ENCODE results near the gene ATG101.

ATG101 gene

GRCh38 chr12:52079576-52080402 is 10.0 kb downstream of the ATG101 start, which contains the start of gene SMIM41:
Gene SMIM41 (plus strand): TSS chr12:52079704. CDS start chr12:52079780, 76 bp downstream.
- Histone ChIP-seq H2AFZ (ENCODE audit: low read length) (no peak within 1 kb of the TSS), H3K4me3 (ENCODE audit: low read length, poor library complexity, severe bottlenecking) (no peak within 1 kb of the TSS), H3K9me2 (replicated peaks; ENCODE audit: low read depth, low read length) (no peaks in the 10 kb centered on the region), H3K9ac (ENCODE audit: low read depth, low read length, poor library complexity, severe bottlenecking) (no peak within 1 kb of the TSS), H3K27me3 (ENCODE audit: insufficient read depth, low read length, poor library complexity, severe bottlenecking) (no peaks in the 10 kb centered on the region), H3K36me3 (ENCODE audit: insufficient read depth, low read length) (peaks cover 26% of the 10 kb centered on the region; the same call in 1 of the 2 replicates), H3K4me1 (ENCODE audit: insufficient read depth, low read length, poor library complexity, severe bottlenecking) (peaks cover 24% of the 10 kb centered on the region), H3K4me2 (ENCODE audit: low read depth, low read length, poor library complexity, severe bottlenecking) (no peak within 1 kb of the TSS), H3F3A (ENCODE audit: low read depth) (no peaks in the 10 kb centered on the region), H3K9me3 (ENCODE audit: insufficient read depth, low read depth, low read length) (no peaks in the 10 kb centered on the region), H4K20me1 (ENCODE audit: insufficient read depth, low read length, poor library complexity, severe bottlenecking) (peaks cover 14% of the 10 kb centered on the region), H3K79me2 (ENCODE audit: insufficient read depth, low read length) (peaks cover 22% of the 10 kb centered on the region)
- TF ChIP-seq CTCF (conservative IDR thresholded peaks at IDR 0.05; ENCODE audit: low read length) (no peak), EZH2phosphoT487 (IDR thresholded peaks at IDR 0.05; ENCODE audit: borderline replicate concordance) (no peak)

GRCh38 chr12:52080403-52081251 is 10.8 kb downstream of the ATG101 start:
- H3K27me3 ChIP-seq (ENCODE audit: insufficient read depth, low read length, poor library complexity, severe bottlenecking), result no peaks in the 10 kb centered on the region
- TF ChIP-seq EZH2phosphoT487 (IDR thresholded peaks at IDR 0.05; ENCODE audit: borderline replicate concordance) (no peak), CTCF (conservative IDR thresholded peaks at IDR 0.05; ENCODE audit: low read length) (no peak)
- no peak overlapping the region for H3K4me2 ChIP-seq (ENCODE audit: low read depth, low read length, poor library complexity, severe bottlenecking)
- peaks cover 17% of the 10 kb centered on the region for H3K4me1 ChIP-seq (ENCODE audit: insufficient read depth, low read length, poor library complexity, severe bottlenecking)
- H3F3A ChIP-seq (ENCODE audit: low read depth), result no peaks in the 10 kb centered on the region
- H4K20me1 ChIP-seq (ENCODE audit: insufficient read depth, low read length, poor library complexity, severe bottlenecking), result peaks cover 5% of the 10 kb centered on the region
- no peak overlapping the region for H3K9ac ChIP-seq (ENCODE audit: low read depth, low read length, poor library complexity, severe bottlenecking)
- H3K79me2 ChIP-seq (ENCODE audit: insufficient read depth, low read length), result peaks cover 14% of the 10 kb centered on the region
- peaks cover 26% of the 10 kb centered on the region; the same call in 1 of the 2 replicates for H3K36me3 ChIP-seq (ENCODE audit: insufficient read depth, low read length)
- H3K9me3 ChIP-seq (ENCODE audit: insufficient read depth, low read depth, low read length), result no peaks in the 10 kb centered on the region
- H3K4me3 ChIP-seq (ENCODE audit: low read length, poor library complexity, severe bottlenecking), result no peak overlapping the region
- no peaks in the 10 kb centered on the region for H3K9me2 ChIP-seq (replicated peaks; ENCODE audit: low read depth, low read length)
- H2AFZ ChIP-seq (ENCODE audit: low read length), result no peak overlapping the region

GRCh38 chr12:52081263-52081733 is 11.5 kb downstream of the ATG101 start:
- Histone ChIP-seq H3K36me3 (ENCODE audit: insufficient read depth, low read length) (peaks cover 25% of the 10 kb centered on the region; the same call in 1 of the 2 replicates), H3K79me2 (ENCODE audit: insufficient read depth, low read length) (peaks cover 8% of the 10 kb centered on the region; the same call in 1 of the 2 replicates), H3K4me2 (ENCODE audit: low read depth, low read length, poor library complexity, severe bottlenecking) (peak overlapping the region; percentile 12), H3K4me3 (ENCODE audit: low read length, poor library complexity, severe bottlenecking) (no peak overlapping the region), H2AFZ (ENCODE audit: low read length) (no peak overlapping the region), H3K9ac (ENCODE audit: low read depth, low read length, poor library complexity, severe bottlenecking) (no peak overlapping the region), H3K27me3 (ENCODE audit: insufficient read depth, low read length, poor library complexity, severe bottlenecking) (no peaks in the 10 kb centered on the region), H3K9me2 (replicated peaks; ENCODE audit: low read depth, low read length) (no peaks in the 10 kb centered on the region), H3K9me3 (ENCODE audit: insufficient read depth, low read depth, low read length) (no peaks in the 10 kb centered on the region), H4K20me1 (ENCODE audit: insufficient read depth, low read length, poor library complexity, severe bottlenecking) (peaks cover 3% of the 10 kb centered on the region), H3K4me1 (ENCODE audit: insufficient read depth, low read length, poor library complexity, severe bottlenecking) (peaks cover 15% of the 10 kb centered on the region), H3F3A (ENCODE audit: low read depth) (no peaks in the 10 kb centered on the region)
- TF ChIP-seq EZH2phosphoT487 (IDR thresholded peaks at IDR 0.05; ENCODE audit: borderline replicate concordance) (no peak), CTCF (conservative IDR thresholded peaks at IDR 0.05; ENCODE audit: low read length) (no peak)

Measured in Loucy (cell line).